ACC112 (cell line): ENCODE results near the gene ALPG.
"Not testable (repeated sequence)": the region's sequence is repeated elsewhere in the genome, so short reads cannot be mapped to it uniquely, and the experiment has no call there.

Experiments used
- H2AFZ ChIP-seq: fragments of 200-600 bp; sonication (generic); one replicate; pipeline ENCODE4 v1.6.0; 2017; ENCODE audit warnings: antibody characterized with exemption, low read length; ENCODE audit not compliant: unreplicated experiment
- H3K27ac ChIP-seq: fragments of 200-600 bp; sonication (generic); 2 replicates; pipeline ENCODE4 v1.5.1; 2014; ENCODE audit warnings: low read depth, mild to moderate bottlenecking, antibody characterized with exemption, low read length, moderate library complexity
- H3K27me3 ChIP-seq: fragments of 200-600 bp; sonication (generic); 2 replicates; pipeline ENCODE4 v1.6.1; 2014; ENCODE audit warnings: mild to moderate bottlenecking, antibody characterized with exemption, low read length, moderate library complexity, mixed read lengths; ENCODE audit not compliant: insufficient read depth
- H3K36me3 ChIP-seq: fragments of 200-600 bp; sonication (generic); 2 replicates; pipeline ENCODE4 v1.6.1; 2016; ENCODE audit warnings: mild to moderate bottlenecking, antibody characterized with exemption, low read length, moderate library complexity, mixed read lengths; ENCODE audit not compliant: insufficient read depth
- H3K4me1 ChIP-seq: fragments of 200-600 bp; sonication (generic); one replicate; pipeline ENCODE4 v1.6.1; 2016; ENCODE audit warnings: low read length, mixed read lengths; ENCODE audit not compliant: insufficient read depth, unreplicated experiment, control insufficient read depth
- H3K4me3 ChIP-seq: fragments of 200-600 bp; sonication (generic); 2 replicates; pipeline ENCODE4 v1.5.1; 2014; ENCODE audit warnings: mild to moderate bottlenecking, low read depth, low read length
- H3K79me2 ChIP-seq: fragments of 200-600 bp; sonication (generic); one replicate; pipeline ENCODE4 v1.6.0; 2016; ENCODE audit warnings: low read length; ENCODE audit not compliant: control insufficient read depth, unreplicated experiment, insufficient read depth

ALPG gene

GRCh38 chr2:232367591-232368233 is 38.9 kb upstream of the ALPG start:
- H3K79me2 ChIP-seq = no peaks in the 10 kb centered on the region
- H2AFZ ChIP-seq = no peak overlapping the region
- no peak overlapping the region for H3K27ac ChIP-seq
- H3K4me1 ChIP-seq = peaks cover 8% of the 10 kb centered on the region
- no peak overlapping the region for H3K4me3 ChIP-seq
- H3K36me3 ChIP-seq = no peaks in the 10 kb centered on the region
- H3K27me3 ChIP-seq = no peaks in the 10 kb centered on the region

- Histone ChIP-seq H3K27ac (no peak overlapping the region), H3K4me1 (peaks cover 8% of the 10 kb centered on the region), H3K36me3 (no peaks in the 10 kb centered on the region), H3K27me3 (no peaks in the 10 kb centered on the region), H3K4me3 (no peak overlapping the region), H3K79me2 (no peaks in the 10 kb centered on the region), H2AFZ (no peak overlapping the region)
Measured at GRCh38 chr2:232368311-232368731, 38.3 kb upstream of the ALPG start.

- Histone ChIP-seq H3K36me3 (no peaks in the 10 kb centered on the region), H2AFZ (no peak overlapping the region), H3K4me1 (peaks cover 2% of the 10 kb centered on the region), H3K27me3 (no peaks in the 10 kb centered on the region), H3K79me2 (no peaks in the 10 kb centered on the region), H3K27ac (no peak overlapping the region), H3K4me3 (no peak overlapping the region)
Measured at GRCh38 chr2:232369126-232369951, 37.3 kb upstream of the ALPG start.

GRCh38 chr2:232370007-232370406 is 36.6 kb upstream of the ALPG start:
- H3K36me3 ChIP-seq, H3K4me1 ChIP-seq, H2AFZ ChIP-seq, H3K27me3 ChIP-seq, H3K79me2 ChIP-seq, H3K4me3 ChIP-seq, H3K27ac ChIP-seq: not testable (repeated sequence)

- Histone ChIP-seq H3K4me1 (no peaks in the 10 kb centered on the region), H3K4me3 (no peak overlapping the region), H2AFZ (no peak overlapping the region), H3K36me3 (no peaks in the 10 kb centered on the region), H3K27ac (no peak overlapping the region), H3K79me2 (no peaks in the 10 kb centered on the region), H3K27me3 (peaks cover 2% of the 10 kb centered on the region; the same call in 1 of the 2 replicates)
Measured at GRCh38 chr2:232372231-232373208, 34.1 kb upstream of the ALPG start.

- H2AFZ ChIP-seq = no peak overlapping the region
- peaks cover 3% of the 10 kb centered on the region; the same call in 1 of the 2 replicates for H3K27me3 ChIP-seq
- no peaks in the 10 kb centered on the region for H3K4me1 ChIP-seq
- H3K27ac ChIP-seq = no peak overlapping the region
- no peak overlapping the region for H3K4me3 ChIP-seq
- H3K79me2 ChIP-seq = no peaks in the 10 kb centered on the region
- no peaks in the 10 kb centered on the region for H3K36me3 ChIP-seq
Measured at GRCh38 chr2:232374356-232374755, 32.3 kb upstream of the ALPG start.

GRCh38 chr2:232375164-232375563 is 31.5 kb upstream of the ALPG start:
- Histone ChIP-seq H2AFZ (no peak overlapping the region), H3K27me3 (peaks cover 3% of the 10 kb centered on the region; the same call in 1 of the 2 replicates), H3K79me2 (no peaks in the 10 kb centered on the region), H3K36me3 (no peaks in the 10 kb centered on the region), H3K4me3 (no peak overlapping the region), H3K27ac (no peak overlapping the region), H3K4me1 (no peaks in the 10 kb centered on the region)

GRCh38 chr2:232376260-232376659 is 30.4 kb upstream of the ALPG start:
- no peak overlapping the region for H3K4me3 ChIP-seq
- H3K36me3 ChIP-seq = no peaks in the 10 kb centered on the region
- H3K4me1 ChIP-seq = no peaks in the 10 kb centered on the region
- no peak overlapping the region for H2AFZ ChIP-seq
- H3K27ac ChIP-seq = no peak overlapping the region
- peaks cover 3% of the 10 kb centered on the region; the same call in 1 of the 2 replicates for H3K27me3 ChIP-seq
- H3K79me2 ChIP-seq = no peaks in the 10 kb centered on the region

- Histone ChIP-seq H3K27me3 (peaks cover 5% of the 10 kb centered on the region), H3K4me3 (no peak overlapping the region), H3K79me2 (no peaks in the 10 kb centered on the region), H3K36me3 (no peaks in the 10 kb centered on the region), H3K4me1 (no peaks in the 10 kb centered on the region), H3K27ac (no peak overlapping the region), H2AFZ (no peak overlapping the region)
Measured at GRCh38 chr2:232376713-232377112, 29.9 kb upstream of the ALPG start.

- Histone ChIP-seq H3K36me3 (no peaks in the 10 kb centered on the region), H3K27ac (no peak overlapping the region), H3K79me2 (no peaks in the 10 kb centered on the region), H3K27me3 (peaks cover 12% of the 10 kb centered on the region), H3K4me1 (no peaks in the 10 kb centered on the region), H2AFZ (no peak overlapping the region), H3K4me3 (no peak overlapping the region)
Measured at GRCh38 chr2:232377319-232377718, 29.3 kb upstream of the ALPG start.
